HEK293 (cell line): ENCODE results near the gene HDAC7.
A peak's percentile ranks its signal among the peaks of the same experiment; 100 is the strongest.

Experiments
- BCL11B ChIP-seq: fragments of 450-650 bp; formaldehyde crosslinking; IDR thresholded peaks from 2 replicates; pipeline ENCODE4 v1.5.1; 2016; ENCODE audit warnings: low read depth, missing biosample characterization, missing genetic modification characterization
- HOXD13 ChIP-seq: sonication (generic); formaldehyde crosslinking; IDR thresholded peaks from 2 replicates; pipeline ENCODE4 v1.8.0; 2022; ENCODE audit warnings: missing genetic modification reagents, borderline replicate concordance
- IKZF3 ChIP-seq: fragments of 450-650 bp; IDR thresholded peaks from 2 replicates; pipeline ENCODE4 v1.5.0; 2018; ENCODE audit warnings: missing biosample characterization, mild to moderate bottlenecking, missing genetic modification characterization, moderate library complexity
- KLF1 ChIP-seq: fragments of 450-650 bp; formaldehyde crosslinking; IDR thresholded peaks from 2 replicates; pipeline ENCODE4 v1.5.1; 2016; ENCODE audit warnings: missing biosample characterization, missing genetic modification characterization
- KLF9 ChIP-seq: fragments of 450-650 bp; formaldehyde crosslinking; IDR thresholded peaks from 2 replicates; pipeline ENCODE4 v1.5.1; 2016; ENCODE audit warnings: missing biosample characterization, missing genetic modification characterization, low read depth
- PRDM1 ChIP-seq: fragments of 450-650 bp; formaldehyde crosslinking; IDR thresholded peaks from 2 replicates; pipeline ENCODE4; 2016; ENCODE audit warnings: missing biosample characterization, missing genetic modification characterization
- SP3 ChIP-seq: fragments of 450-650 bp; formaldehyde crosslinking; IDR thresholded peaks from 2 replicates; pipeline ENCODE4 v1.5.1; 2016; ENCODE audit warnings: missing biosample characterization, missing genetic modification characterization
- TRIM28 ChIP-seq: IDR thresholded peaks from 2 replicates; pipeline ENCODE4 v1.6.1; 2011; ENCODE audit warnings: low read length, control low read depth, borderline replicate concordance
- YY1 ChIP-seq: fragments of 450-650 bp; formaldehyde crosslinking; IDR thresholded peaks from 2 replicates; pipeline ENCODE4 v1.5.1; 2018; ENCODE audit warnings: missing biosample characterization, missing genetic modification characterization
- ZNF2 ChIP-seq: fragments of 450-650 bp; formaldehyde crosslinking; IDR thresholded peaks from 2 replicates; pipeline ENCODE4 v1.5.1; 2016; ENCODE audit warnings: missing biosample characterization, missing genetic modification characterization
- ZNF335 ChIP-seq: fragments of 450-650 bp; formaldehyde crosslinking; conservative IDR thresholded peaks from 2 replicates; pipeline ENCODE4 v1.5.1; 2016; ENCODE audit warnings: missing biosample characterization, missing genetic modification characterization
- ZNF366 ChIP-seq: fragments of 450-650 bp; formaldehyde crosslinking; conservative IDR thresholded peaks from 2 replicates; pipeline ENCODE4 v1.5.1; 2016; ENCODE audit warnings: missing biosample characterization, missing genetic modification characterization
- ZNF404 ChIP-seq: fragments of 450-650 bp; formaldehyde crosslinking; IDR thresholded peaks from 2 replicates; pipeline ENCODE4 v1.5.1; 2017; ENCODE audit warnings: missing biosample characterization, missing genetic modification characterization
- ZNF423 ChIP-seq: fragments of 450-650 bp; formaldehyde crosslinking; IDR thresholded peaks from 2 replicates; pipeline ENCODE4 v1.5.1; 2016; ENCODE audit warnings: missing biosample characterization, missing genetic modification characterization
- ZNF501 ChIP-seq: fragments of 450-650 bp; formaldehyde crosslinking; IDR thresholded peaks from 2 replicates; pipeline ENCODE4 v1.5.1; 2016; ENCODE audit warnings: missing biosample characterization, missing genetic modification characterization
- ZNF529 ChIP-seq: fragments of 450-650 bp; formaldehyde crosslinking; IDR thresholded peaks from 2 replicates; pipeline ENCODE4 v1.5.1; 2017; ENCODE audit warnings: missing genetic modification characterization, missing biosample characterization; ENCODE audit not compliant: insufficient replicate concordance
- ZNF544 ChIP-seq: fragments of 450-650 bp; formaldehyde crosslinking; IDR thresholded peaks from 2 replicates; pipeline ENCODE4 v1.5.0; 2017; ENCODE audit warnings: missing biosample characterization, missing genetic modification characterization
- ZNF555 ChIP-seq: fragments of 450-650 bp; formaldehyde crosslinking; conservative IDR thresholded peaks from 2 replicates; pipeline ENCODE4 v1.5.1; 2017; ENCODE audit warnings: missing biosample characterization, mild to moderate bottlenecking, missing genetic modification characterization, inconsistent platforms
- ZNF610 ChIP-seq: fragments of 450-650 bp; formaldehyde crosslinking; IDR thresholded peaks from 2 replicates; pipeline ENCODE4 v1.5.1; 2016; ENCODE audit warnings: missing biosample characterization, missing genetic modification characterization, borderline replicate concordance
- ZNF623 ChIP-seq: fragments of 450-650 bp; formaldehyde crosslinking; IDR thresholded peaks from 2 replicates; pipeline ENCODE4 v1.5.1; 2016; ENCODE audit warnings: missing biosample characterization, missing genetic modification characterization
- ZNF664 ChIP-seq: fragments of 450-650 bp; formaldehyde crosslinking; IDR thresholded peaks from 2 replicates; pipeline ENCODE4 v1.5.1; 2016; ENCODE audit warnings: missing biosample characterization, missing genetic modification characterization
- TF ChIP-seq, protein P1 (sequence below): fragments of 450-650 bp; formaldehyde crosslinking; IDR thresholded peaks from 2 replicates; pipeline ENCODE4 v1.5.1; 2016; ENCODE audit warnings: missing biosample characterization, missing genetic modification characterization
- TF ChIP-seq, protein P2 (sequence below): fragments of 450-650 bp; IDR thresholded peaks from 2 replicates; pipeline ENCODE4 v1.5.1; 2018; ENCODE audit warnings: missing biosample characterization, mild to moderate bottlenecking, missing genetic modification characterization
- TF ChIP-seq, protein P3 (sequence below): fragments of 450-650 bp; formaldehyde crosslinking; IDR thresholded peaks from 2 replicates; pipeline ENCODE4 v1.5.1; 2016; ENCODE audit warnings: missing biosample characterization, missing genetic modification characterization
- TF ChIP-seq, protein P4 (sequence below): fragments of 450-650 bp; formaldehyde crosslinking; IDR thresholded peaks from 2 replicates; pipeline ENCODE4 v1.5.0; 2017; ENCODE audit warnings: missing biosample characterization, missing genetic modification characterization, borderline replicate concordance
- TF ChIP-seq, protein P5 (sequence below): IDR thresholded peaks from 2 replicates; pipeline ENCODE4 v1.6.1; 2011; ENCODE audit warnings: mild to moderate bottlenecking, low read depth, low read length, borderline replicate concordance
- TF ChIP-seq, protein P6 (sequence below): fragments of 450-650 bp; formaldehyde crosslinking; IDR thresholded peaks from 2 replicates; pipeline ENCODE4 v1.5.1; 2016; ENCODE audit warnings: missing biosample characterization, missing genetic modification characterization

HDAC7 gene

DNA sequence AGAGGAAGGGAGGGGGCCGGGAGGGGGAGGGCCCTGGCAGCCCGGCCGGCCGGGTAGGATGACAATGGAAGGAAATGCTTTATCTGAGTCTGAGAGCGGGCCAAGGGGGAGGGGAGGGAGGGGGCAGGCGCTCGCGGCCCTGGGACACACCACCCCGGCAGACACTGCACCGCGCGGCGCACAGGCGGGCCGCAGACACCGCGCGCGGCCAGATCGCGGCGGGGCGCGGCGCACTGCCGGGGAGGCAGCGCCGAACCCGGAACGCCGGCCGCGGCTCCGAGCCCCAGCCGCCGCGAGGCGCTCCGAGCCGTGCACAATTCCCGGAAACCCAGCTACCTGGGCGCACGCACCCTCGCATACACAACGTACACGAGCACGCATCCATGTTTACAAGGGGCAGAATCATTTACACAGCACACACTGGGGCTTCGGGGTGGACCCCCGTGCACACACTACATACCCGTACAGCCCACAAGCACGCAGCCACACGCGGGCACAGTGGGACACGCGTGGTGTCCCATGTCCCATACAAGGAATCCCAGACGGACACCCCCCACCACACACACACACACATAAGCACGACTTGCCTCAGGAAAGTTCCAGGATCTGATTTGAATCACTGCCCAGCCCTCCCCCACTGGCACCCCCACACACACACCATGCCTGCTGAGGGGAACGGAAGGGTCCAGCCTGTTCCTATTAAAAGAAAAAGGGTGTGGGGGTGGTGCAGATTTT, at the start of gene HDAC7 (continued):
- TF ChIP-seq, protein P1, sequence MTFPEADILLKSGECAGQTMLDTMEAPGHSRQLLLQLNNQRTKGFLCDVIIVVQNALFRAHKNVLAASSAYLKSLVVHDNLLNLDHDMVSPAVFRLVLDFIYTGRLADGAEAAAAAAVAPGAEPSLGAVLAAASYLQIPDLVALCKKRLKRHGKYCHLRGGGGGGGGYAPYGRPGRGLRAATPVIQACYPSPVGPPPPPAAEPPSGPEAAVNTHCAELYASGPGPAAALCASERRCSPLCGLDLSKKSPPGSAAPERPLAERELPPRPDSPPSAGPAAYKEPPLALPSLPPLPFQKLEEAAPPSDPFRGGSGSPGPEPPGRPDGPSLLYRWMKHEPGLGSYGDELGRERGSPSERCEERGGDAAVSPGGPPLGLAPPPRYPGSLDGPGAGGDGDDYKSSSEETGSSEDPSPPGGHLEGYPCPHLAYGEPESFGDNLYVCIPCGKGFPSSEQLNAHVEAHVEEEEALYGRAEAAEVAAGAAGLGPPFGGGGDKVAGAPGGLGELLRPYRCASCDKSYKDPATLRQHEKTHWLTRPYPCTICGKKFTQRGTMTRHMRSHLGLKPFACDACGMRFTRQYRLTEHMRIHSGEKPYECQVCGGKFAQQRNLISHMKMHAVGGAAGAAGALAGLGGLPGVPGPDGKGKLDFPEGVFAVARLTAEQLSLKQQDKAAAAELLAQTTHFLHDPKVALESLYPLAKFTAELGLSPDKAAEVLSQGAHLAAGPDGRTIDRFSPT (tag by site-specific recombination): peak; percentile 51
- no peak for TF ChIP-seq ZNF555 (tag by site-specific recombination)
- TF ChIP-seq, protein P2, sequence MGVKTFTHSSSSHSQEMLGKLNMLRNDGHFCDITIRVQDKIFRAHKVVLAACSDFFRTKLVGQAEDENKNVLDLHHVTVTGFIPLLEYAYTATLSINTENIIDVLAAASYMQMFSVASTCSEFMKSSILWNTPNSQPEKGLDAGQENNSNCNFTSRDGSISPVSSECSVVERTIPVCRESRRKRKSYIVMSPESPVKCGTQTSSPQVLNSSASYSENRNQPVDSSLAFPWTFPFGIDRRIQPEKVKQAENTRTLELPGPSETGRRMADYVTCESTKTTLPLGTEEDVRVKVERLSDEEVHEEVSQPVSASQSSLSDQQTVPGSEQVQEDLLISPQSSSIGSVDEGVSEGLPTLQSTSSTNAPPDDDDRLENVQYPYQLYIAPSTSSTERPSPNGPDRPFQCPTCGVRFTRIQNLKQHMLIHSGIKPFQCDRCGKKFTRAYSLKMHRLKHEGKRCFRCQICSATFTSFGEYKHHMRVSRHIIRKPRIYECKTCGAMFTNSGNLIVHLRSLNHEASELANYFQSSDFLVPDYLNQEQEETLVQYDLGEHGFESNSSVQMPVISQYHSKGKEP (tag by site-specific recombination): peak; percentile 30; the same call in 1 of the 2 replicates
- no peak for TF ChIP-seq ZNF544 (tag by site-specific recombination)
- no peak for TF ChIP-seq BCL11B (tag by site-specific recombination)
- TF ChIP-seq ZNF404 (tag by site-specific recombination): no peak
- TF ChIP-seq ZNF529 (tag by site-specific recombination): no peak
- TF ChIP-seq, protein P3, sequence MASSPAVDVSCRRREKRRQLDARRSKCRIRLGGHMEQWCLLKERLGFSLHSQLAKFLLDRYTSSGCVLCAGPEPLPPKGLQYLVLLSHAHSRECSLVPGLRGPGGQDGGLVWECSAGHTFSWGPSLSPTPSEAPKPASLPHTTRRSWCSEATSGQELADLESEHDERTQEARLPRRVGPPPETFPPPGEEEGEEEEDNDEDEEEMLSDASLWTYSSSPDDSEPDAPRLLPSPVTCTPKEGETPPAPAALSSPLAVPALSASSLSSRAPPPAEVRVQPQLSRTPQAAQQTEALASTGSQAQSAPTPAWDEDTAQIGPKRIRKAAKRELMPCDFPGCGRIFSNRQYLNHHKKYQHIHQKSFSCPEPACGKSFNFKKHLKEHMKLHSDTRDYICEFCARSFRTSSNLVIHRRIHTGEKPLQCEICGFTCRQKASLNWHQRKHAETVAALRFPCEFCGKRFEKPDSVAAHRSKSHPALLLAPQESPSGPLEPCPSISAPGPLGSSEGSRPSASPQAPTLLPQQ: peak; percentile 76; the same call in 1 of the 2 replicates
- peak; percentile 89 for TF ChIP-seq ZNF335
- TF ChIP-seq KLF1 (tag by site-specific recombination): no peak
- no peak for TF ChIP-seq ZNF664 (tag by site-specific recombination)
- TF ChIP-seq HOXD13 (CRISPR knock-in tag): no peak
- TF ChIP-seq, protein P4, sequence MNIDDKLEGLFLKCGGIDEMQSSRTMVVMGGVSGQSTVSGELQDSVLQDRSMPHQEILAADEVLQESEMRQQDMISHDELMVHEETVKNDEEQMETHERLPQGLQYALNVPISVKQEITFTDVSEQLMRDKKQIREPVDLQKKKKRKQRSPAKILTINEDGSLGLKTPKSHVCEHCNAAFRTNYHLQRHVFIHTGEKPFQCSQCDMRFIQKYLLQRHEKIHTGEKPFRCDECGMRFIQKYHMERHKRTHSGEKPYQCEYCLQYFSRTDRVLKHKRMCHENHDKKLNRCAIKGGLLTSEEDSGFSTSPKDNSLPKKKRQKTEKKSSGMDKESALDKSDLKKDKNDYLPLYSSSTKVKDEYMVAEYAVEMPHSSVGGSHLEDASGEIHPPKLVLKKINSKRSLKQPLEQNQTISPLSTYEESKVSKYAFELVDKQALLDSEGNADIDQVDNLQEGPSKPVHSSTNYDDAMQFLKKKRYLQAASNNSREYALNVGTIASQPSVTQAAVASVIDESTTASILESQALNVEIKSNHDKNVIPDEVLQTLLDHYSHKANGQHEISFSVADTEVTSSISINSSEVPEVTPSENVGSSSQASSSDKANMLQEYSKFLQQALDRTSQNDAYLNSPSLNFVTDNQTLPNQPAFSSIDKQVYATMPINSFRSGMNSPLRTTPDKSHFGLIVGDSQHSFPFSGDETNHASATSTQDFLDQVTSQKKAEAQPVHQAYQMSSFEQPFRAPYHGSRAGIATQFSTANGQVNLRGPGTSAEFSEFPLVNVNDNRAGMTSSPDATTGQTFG (tag by site-specific recombination): no peak
- no peak for TF ChIP-seq ZNF423 (tag by site-specific recombination)
- no peak for TF ChIP-seq KLF9 (tag by site-specific recombination)
- TF ChIP-seq ZNF2 (tag by site-specific recombination): peak; percentile 84; the same call in 1 of the 2 replicates
- no peak; the same call in 1 of the 2 replicates for TF ChIP-seq ZNF501
- no peak for TF ChIP-seq ZNF610 (tag by site-specific recombination)
- no peak; the same call in 1 of the 2 replicates for TF ChIP-seq PRDM1 (tag by site-specific recombination)
- peak; percentile 14; the same call in 1 of the 2 replicates for TF ChIP-seq ZNF623 (tag by site-specific recombination)
- TF ChIP-seq IKZF3 (tag by site-specific recombination): no peak
- no peak for TF ChIP-seq TRIM28
- TF ChIP-seq, protein P5, sequence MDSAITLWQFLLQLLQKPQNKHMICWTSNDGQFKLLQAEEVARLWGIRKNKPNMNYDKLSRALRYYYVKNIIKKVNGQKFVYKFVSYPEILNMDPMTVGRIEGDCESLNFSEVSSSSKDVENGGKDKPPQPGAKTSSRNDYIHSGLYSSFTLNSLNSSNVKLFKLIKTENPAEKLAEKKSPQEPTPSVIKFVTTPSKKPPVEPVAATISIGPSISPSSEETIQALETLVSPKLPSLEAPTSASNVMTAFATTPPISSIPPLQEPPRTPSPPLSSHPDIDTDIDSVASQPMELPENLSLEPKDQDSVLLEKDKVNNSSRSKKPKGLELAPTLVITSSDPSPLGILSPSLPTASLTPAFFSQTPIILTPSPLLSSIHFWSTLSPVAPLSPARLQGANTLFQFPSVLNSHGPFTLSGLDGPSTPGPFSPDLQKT: no peak
- TF ChIP-seq, protein P6, sequence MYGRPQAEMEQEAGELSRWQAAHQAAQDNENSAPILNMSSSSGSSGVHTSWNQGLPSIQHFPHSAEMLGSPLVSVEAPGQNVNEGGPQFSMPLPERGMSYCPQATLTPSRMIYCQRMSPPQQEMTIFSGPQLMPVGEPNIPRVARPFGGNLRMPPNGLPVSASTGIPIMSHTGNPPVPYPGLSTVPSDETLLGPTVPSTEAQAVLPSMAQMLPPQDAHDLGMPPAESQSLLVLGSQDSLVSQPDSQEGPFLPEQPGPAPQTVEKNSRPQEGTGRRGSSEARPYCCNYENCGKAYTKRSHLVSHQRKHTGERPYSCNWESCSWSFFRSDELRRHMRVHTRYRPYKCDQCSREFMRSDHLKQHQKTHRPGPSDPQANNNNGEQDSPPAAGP (tag by site-specific recombination): no peak; the same call in 1 of the 2 replicates
- no peak for TF ChIP-seq ZNF366 (tag by site-specific recombination)
- TF ChIP-seq SP3 (tag by site-specific recombination): no peak
- no peak for TF ChIP-seq YY1 (tag by site-specific recombination)
